Body of pancreas (tissue), 4 donors: Measurements from ENCODE around the gene CACNA1E.

ENCODE experiments used
- CTCF ChIP-seq, 7 experiments: fragments of 450-650 bp in 4 of 7; fragments of 200-600 bp in 3 of 7; sonication (generic) in 3 of 7; IDR thresholded peaks; one replicate each; pipeline ENCODE4 v1.5.1; 2016 to 2019; ENCODE audit warnings: antibody characterized with exemption in 7 of 7
- POLR2A ChIP-seq, 3 donors: fragments of 450-650 bp; IDR thresholded peaks; one replicate each; pipeline ENCODE4 v1.6.1; 2016; ENCODE audit warnings: antibody characterized with exemption in 3 of 3, mild to moderate bottlenecking in 2 of 3

- TF ChIP-seq CTCF (IDR thresholded peaks at IDR 0.05) (no peak), POLR2A (IDR thresholded peaks at IDR 0.05) (no peak)
These were observed 285.6 kb downstream of the CACNA1E start for GRCh38 chr1:181768930-181769280.
